Endothelial cell of hepatic sinusoid (primary cell): ENCODE measurements around the gene PCSK2.

Experiments
- in situ Hi-C: cut with HindIII; loops from 2 replicates; pipeline ENCODE4 v1.10.0; 2017; ENCODE audit warnings: low sequenced_read_pairs

PCSK2 gene

GRCh38 chr20:17469246-17470030, 242.6 kb downstream of the PCSK2 start:
- in situ Hi-C loops, result no loop called here

- in situ Hi-C loops, result no loop called here
These were observed 243.7 kb downstream of the PCSK2 start for GRCh38 chr20:17470521-17470920.

- in situ Hi-C loops, result no loop called here
These were observed 244.1 kb downstream of the PCSK2 start for GRCh38 chr20:17470973-17471372.

GRCh38 chr20:17471606-17472187, 244.9 kb downstream of the PCSK2 start:
- in situ Hi-C loops, result no loop called here

GRCh38 chr20:17473659-17474058, 246.8 kb downstream of the PCSK2 start:
- in situ Hi-C loops, result no loop called here

GRCh38 chr20:17479063-17479657, 252.3 kb downstream of the PCSK2 start:
- in situ Hi-C loops, result no loop called here

- in situ Hi-C loops, result no loop called here
These were observed 253.9 kb downstream of the PCSK2 start for GRCh38 chr20:17480696-17481095.

- in situ Hi-C loops, result no loop called here
These were observed 254.8 kb downstream of the PCSK2 start for GRCh38 chr20:17481661-17482060.

- in situ Hi-C loops, result no loop called here
These were observed 255.7 kb downstream of the PCSK2 start for GRCh38 chr20:17482536-17482935.

GRCh38 chr20:17485017-17485416, 258.2 kb downstream of the PCSK2 start:
- in situ Hi-C loops, result no loop called here

- in situ Hi-C loops, result no loop called here
These were observed 262.2 kb downstream of the PCSK2 start for GRCh38 chr20:17488916-17489600.

- in situ Hi-C loops, result no loop called here
These were observed 263.7 kb downstream of the PCSK2 start for GRCh38 chr20:17490501-17490900.

- in situ Hi-C loops, result no loop called here
These were observed 264.2 kb downstream of the PCSK2 start for GRCh38 chr20:17491041-17491440.

- in situ Hi-C loops, result no loop called here
These were observed 264.6 kb downstream of the PCSK2 start for GRCh38 chr20:17491488-17491887.

GRCh38 chr20:17493173-17493572, 266.3 kb downstream of the PCSK2 start:
- in situ Hi-C loops, result no loop called here

GRCh38 chr20:17494201-17494600, 267.4 kb downstream of the PCSK2 start:
- in situ Hi-C loops, result no loop called here

- in situ Hi-C loops, result no loop called here
These were observed 269.0 kb downstream of the PCSK2 start for GRCh38 chr20:17495826-17496225.

GRCh38 chr20:17497821-17498580, 271.2 kb downstream of the PCSK2 start:
- in situ Hi-C loops, result no loop called here

GRCh38 chr20:17498641-17499040, 271.8 kb downstream of the PCSK2 start:
- in situ Hi-C loops, result no loop called here

- in situ Hi-C loops, result no loop called here
These were observed 272.2 kb downstream of the PCSK2 start for GRCh38 chr20:17499041-17499440.

GRCh38 chr20:17500271-17500670, 273.4 kb downstream of the PCSK2 start:
- in situ Hi-C loops, result loop anchor here (10.0 kb wide), 1 partner anchor 395 kb away; no protein-coding TSS in a partner anchor
